Gastroesophageal sphincter (tissue), 4 donors: ENCODE measurements around the gene MYL3. TPM values are rescaled to one million over a fixed set of nuclear protein-coding genes. Genes with fewer than 3 reads are reported as not detected.

ENCODE experiments used
- ATAC-seq: fragments of 150-250 bp; one replicate; pipeline ENCODE4 v1.9.1; 2016; ENCODE audit warnings: mild to moderate bottlenecking, moderate library complexity
- H3K27ac ChIP-seq, 4 donors: fragments of 200-600 bp; sonication (generic) in 3 of 4; 1 replicate in 3 of 4; 2 replicates in 1 of 4; pipeline ENCODE4 v1.5.1; 2016 to 2019
- H3K27me3 ChIP-seq: fragments of 200-600 bp; sonication (generic); one replicate; pipeline ENCODE4 v1.5.1; 2019
- H3K36me3 ChIP-seq, 2 donors: fragments of 200-600 bp; sonication (generic); one replicate each; pipeline ENCODE4 v1.5.1; 2019; ENCODE audit warnings: control low read depth in 1 of 2
- H3K4me1 ChIP-seq, 3 donors: fragments of 200-600 bp; sonication (generic); 1 replicate in 2 of 3; 2 replicates in 1 of 3; pipeline ENCODE4 v1.5.1; 2016 to 2019; ENCODE audit warnings: control low read depth in 2 of 3
- H3K4me3 ChIP-seq, 2 donors: fragments of 200-600 bp; sonication (generic); one replicate each; pipeline ENCODE4 v1.5.1; 2019; ENCODE audit warnings: mild to moderate bottlenecking in 1 of 2, moderate library complexity in 1 of 2
- H3K9me3 ChIP-seq, 3 donors: fragments of 200-600 bp; sonication (generic); one replicate each; pipeline ENCODE4 v1.5.1; 2017 to 2019; ENCODE audit warnings: control low read depth in 2 of 3
- EP300 ChIP-seq: sonication (generic); formaldehyde crosslinking; IDR thresholded peaks from one replicate; pipeline ENCODE4 v1.6.1; 2017; ENCODE audit warnings: antibody characterized with exemption, mild to moderate bottlenecking
- POLR2A ChIP-seq, 2 donors: fragments of 450-650 bp; IDR thresholded peaks; one replicate each; pipeline ENCODE4 v1.6.1; 2017; ENCODE audit warnings: antibody characterized with exemption in 2 of 2, mild to moderate bottlenecking in 2 of 2, moderate library complexity in 1 of 2
- POLR2AphosphoS5 ChIP-seq: sonication (generic); formaldehyde crosslinking; IDR thresholded peaks from one replicate; pipeline ENCODE4 v1.6.1; 2017; ENCODE audit warnings: antibody characterized with exemption
- WGBS, 2 donors: methylation state at CpG; one replicate each; pipeline ENCODE4 v1.1.5; 2018; ENCODE audit warnings: low coverage in 1 of 2; 5-methylcytosine and 5-hydroxymethylcytosine counted together
- total RNA-seq, 4 donors: library from RNA; depleted of rRNA; stranded (reverse); fragments of >200 nt; gene quantifications; one replicate each; pipeline ENCODE4 v1.1.0, GENCODE V29; 2016
- TF ChIP-seq, protein P1 (sequence below), 4 experiments: fragments of 200-600 bp in 2 of 4; fragments of 450-650 bp in 2 of 4; sonication (generic) in 1 of 4; IDR thresholded peaks; one replicate each; pipeline ENCODE4 v1.5.1; 2017 to 2019; ENCODE audit warnings: antibody characterized with exemption in 4 of 4, mild to moderate bottlenecking in 2 of 4, moderate library complexity in 2 of 4

The MYL3 gene
- total RNA-seq, 4 donors from 2014 or later: 2.6 to 5.3 (median 4.2) TPM

DNA sequence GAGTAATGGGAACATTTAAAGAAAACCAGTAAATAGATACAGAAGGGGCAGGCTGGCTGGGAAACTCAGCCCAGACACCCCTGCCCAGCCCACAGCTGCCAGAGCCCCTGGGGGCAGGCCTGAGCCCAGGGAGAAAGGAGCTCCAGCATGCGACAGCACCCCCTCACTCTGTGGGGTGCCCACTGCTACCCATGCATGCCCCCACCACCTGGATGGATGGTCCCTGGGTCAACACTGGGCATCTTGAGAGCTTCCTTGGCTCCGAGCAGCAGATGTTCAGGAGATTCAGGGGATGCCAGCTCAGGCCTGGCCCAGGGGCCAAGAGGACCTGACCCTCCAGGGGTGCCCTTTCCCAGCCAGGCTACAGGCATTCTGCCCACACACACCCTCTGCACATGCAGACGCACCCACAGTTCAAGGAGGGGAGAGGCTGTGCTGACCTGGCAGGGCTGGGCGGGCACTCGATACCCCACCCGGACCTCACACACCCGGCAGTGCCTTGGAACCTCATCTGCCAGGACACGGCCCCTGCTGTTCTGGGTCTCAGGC, 45.8 kb upstream of the MYL3 start:
- Histone ChIP-seq H3K27me3 (peaks cover 24% of the 10 kb centered on the region), H3K36me3 (no peaks in the 10 kb centered on the region), H3K9me3 (no peaks in the 10 kb centered on the region), H3K4me1 (peaks cover 0 to 34% (median 13%) of the 10 kb centered on the region in 3 donors), H3K4me3 (no peak overlapping the region), H3K27ac (no peak overlapping the region)
- no peak for ATAC-seq
- WGBS, 2 donors: 50% methylated on average over 1 of the region's 8 CpGs; no CpG with 5 or more reads in 1 of the 2 donors
- TF ChIP-seq POLR2AphosphoS5 (no peak), EP300 (no peak), POLR2A (IDR thresholded peaks at IDR 0.05) (no peak)
- TF ChIP-seq, protein P1, sequence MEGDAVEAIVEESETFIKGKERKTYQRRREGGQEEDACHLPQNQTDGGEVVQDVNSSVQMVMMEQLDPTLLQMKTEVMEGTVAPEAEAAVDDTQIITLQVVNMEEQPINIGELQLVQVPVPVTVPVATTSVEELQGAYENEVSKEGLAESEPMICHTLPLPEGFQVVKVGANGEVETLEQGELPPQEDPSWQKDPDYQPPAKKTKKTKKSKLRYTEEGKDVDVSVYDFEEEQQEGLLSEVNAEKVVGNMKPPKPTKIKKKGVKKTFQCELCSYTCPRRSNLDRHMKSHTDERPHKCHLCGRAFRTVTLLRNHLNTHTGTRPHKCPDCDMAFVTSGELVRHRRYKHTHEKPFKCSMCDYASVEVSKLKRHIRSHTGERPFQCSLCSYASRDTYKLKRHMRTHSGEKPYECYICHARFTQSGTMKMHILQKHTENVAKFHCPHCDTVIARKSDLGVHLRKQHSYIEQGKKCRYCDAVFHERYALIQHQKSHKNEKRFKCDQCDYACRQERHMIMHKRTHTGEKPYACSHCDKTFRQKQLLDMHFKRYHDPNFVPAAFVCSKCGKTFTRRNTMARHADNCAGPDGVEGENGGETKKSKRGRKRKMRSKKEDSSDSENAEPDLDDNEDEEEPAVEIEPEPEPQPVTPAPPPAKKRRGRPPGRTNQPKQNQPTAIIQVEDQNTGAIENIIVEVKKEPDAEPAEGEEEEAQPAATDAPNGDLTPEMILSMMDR (IDR thresholded peaks at IDR 0.05): no peak

DNA sequence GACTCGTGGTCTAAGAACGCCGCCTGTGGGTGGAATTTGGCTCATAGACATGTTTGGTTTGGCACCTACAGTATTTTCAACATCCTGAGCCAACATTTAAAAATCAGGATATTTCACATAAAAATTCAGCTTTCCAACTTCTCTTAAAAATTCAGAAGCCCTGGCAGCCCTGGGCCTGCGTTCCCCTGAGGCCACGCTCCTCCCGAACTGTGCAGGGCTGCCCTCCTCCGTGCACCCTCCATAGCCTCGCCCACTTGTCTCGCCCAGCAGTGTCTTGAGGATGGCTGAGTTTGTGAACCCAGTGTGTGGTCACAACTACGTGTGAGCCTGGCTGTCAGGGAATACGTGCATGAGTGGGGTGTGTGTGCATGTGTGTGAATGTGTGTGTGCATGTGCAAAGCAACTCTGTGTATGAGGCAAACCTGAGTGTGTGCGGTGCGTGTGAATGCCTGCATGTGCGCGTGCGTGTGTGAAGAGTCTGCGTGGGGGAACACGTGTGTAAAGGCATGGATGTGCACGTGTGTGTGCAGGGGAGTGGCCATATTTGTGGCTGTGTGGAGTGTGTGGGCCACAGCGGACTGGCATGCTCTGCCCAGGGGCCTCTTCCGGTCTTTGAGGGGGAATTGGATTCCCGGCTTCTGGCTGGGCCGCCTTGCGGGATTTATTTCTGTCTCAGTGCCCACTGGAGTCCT, 45.2 kb upstream of the MYL3 start:
- H3K9me3 ChIP-seq: no peaks in the 10 kb centered on the region
- H3K4me3 ChIP-seq: no peak overlapping the region
- peaks cover 24% of the 10 kb centered on the region for H3K27me3 ChIP-seq
- WGBS, 2 donors: 39 to 58% methylated on average over 6 to 23 of the region's 24 CpGs
- TF ChIP-seq, protein P1 (IDR thresholded peaks at IDR 0.05): peak in 1 of 4 experiments; percentile 24
- TF ChIP-seq EP300: no peak
- ATAC-seq: no peak
- H3K27ac ChIP-seq: no peak overlapping the region
- H3K4me1 ChIP-seq: peaks cover 0 to 27% (median 13%) of the 10 kb centered on the region in 3 donors
- no peaks in the 10 kb centered on the region for H3K36me3 ChIP-seq

DNA sequence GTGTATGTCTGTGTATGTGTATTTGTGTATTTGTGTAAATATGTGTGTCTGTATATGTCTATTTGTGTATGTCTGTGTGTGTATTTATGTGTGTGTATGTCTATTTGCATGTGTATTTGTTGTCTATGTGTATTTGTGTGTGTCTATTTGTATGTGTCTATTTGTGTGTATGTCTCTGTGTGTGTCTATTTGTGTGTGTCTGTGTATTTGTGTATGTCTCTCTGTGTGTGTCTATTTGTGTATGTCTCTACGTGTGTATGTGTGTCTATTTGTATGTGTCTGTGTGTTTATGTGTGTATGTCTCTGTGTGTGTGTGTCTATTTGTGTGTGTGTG, 44.7 kb upstream of the MYL3 start:
- peaks cover 24% of the 10 kb centered on the region for H3K27me3 ChIP-seq
- H3K27ac ChIP-seq: no peak overlapping the region
- WGBS, 2 donors: 22 to 36% methylated on average over 1 of the region's 1 CpG
- no peaks in the 10 kb centered on the region for H3K9me3 ChIP-seq
- no peaks in the 10 kb centered on the region for H3K36me3 ChIP-seq
- ATAC-seq: no peak
- H3K4me3 ChIP-seq: no peak overlapping the region
- no peak for TF ChIP-seq EP300
- TF ChIP-seq POLR2A (IDR thresholded peaks at IDR 0.05): no peak
- no peak for TF ChIP-seq POLR2AphosphoS5
- H3K4me1 ChIP-seq: peaks cover 0 to 22% (median 13%) of the 10 kb centered on the region in 3 donors

DNA sequence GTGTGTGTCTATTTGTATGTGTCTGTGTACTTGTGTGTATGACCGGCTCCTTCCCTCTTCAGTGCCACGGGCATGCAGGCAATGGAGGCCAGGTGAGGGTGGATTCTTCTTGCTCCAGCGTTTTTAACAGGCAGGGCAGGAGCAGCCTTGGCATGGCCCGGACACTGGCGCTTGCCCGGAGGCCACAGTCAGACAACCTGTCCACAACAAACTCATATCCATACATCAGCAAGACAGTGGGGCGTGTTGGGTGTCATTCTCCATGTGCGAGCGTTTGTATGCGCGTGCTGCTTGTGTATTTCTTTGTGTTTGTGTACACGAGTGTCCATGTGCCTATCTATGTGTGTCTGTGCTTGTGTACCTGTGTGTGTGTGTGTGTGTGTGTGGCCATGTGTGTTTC, 44.0 kb upstream of the MYL3 start:
- Histone ChIP-seq H3K4me1 (peaks cover 0 to 21% (median 13%) of the 10 kb centered on the region in 3 donors), H3K27me3 (peaks cover 24% of the 10 kb centered on the region), H3K4me3 (no peak overlapping the region), H3K9me3 (no peaks in the 10 kb centered on the region), H3K36me3 (no peaks in the 10 kb centered on the region), H3K27ac (no peak overlapping the region)
- ATAC-seq: no peak
- 69 to 74% methylated on average over 4 to 8 of the region's 12 CpGs for WGBS, 2 donors
- TF ChIP-seq EP300: no peak
- no peak for TF ChIP-seq POLR2A (IDR thresholded peaks at IDR 0.05)
- no peak for TF ChIP-seq POLR2AphosphoS5
- TF ChIP-seq, protein P1 (IDR thresholded peaks at IDR 0.05): no peak

DNA sequence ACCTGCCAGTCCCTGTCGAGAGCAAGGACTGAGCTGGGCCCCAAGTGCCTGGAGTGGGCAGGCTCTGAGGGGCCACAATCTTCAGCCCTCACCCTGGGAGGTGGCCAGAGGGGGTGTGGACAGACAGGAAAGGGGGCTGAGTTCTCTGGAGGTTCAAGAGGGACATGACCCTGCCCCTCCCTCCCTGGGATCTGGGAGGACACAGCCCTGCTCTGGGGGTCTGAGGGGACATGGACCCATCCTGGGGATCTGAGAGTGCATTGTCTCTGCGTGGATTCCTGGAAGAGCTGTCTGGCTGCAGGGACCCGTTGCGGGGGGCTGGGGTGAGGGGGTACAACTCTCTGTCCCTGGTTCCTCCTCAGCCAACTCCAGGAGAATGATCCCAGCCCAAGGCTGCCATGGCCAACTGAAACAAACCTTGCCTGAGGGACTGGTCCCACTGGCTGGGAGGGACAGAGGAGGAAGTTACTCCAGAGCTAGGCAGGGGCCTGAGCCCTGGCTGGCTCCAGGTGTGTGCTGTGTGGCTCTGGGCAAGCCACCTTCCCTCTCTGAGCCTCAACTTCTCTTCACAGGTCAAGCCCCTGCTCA, 43.3 kb upstream of the MYL3 start:
- Histone ChIP-seq H3K27me3 (peaks cover 24% of the 10 kb centered on the region), H3K4me1 (peaks cover 0 to 21% (median 13%) of the 10 kb centered on the region in 3 donors), H3K27ac (no peak overlapping the region), H3K9me3 (no peaks in the 10 kb centered on the region), H3K4me3 (no peak overlapping the region), H3K36me3 (no peaks in the 10 kb centered on the region)
- 40% methylated on average over 1 of the region's 4 CpGs; no CpG with 5 or more reads in 1 of the 2 donors for WGBS, 2 donors
- TF ChIP-seq POLR2A (IDR thresholded peaks at IDR 0.05): no peak
- no peak for TF ChIP-seq EP300
- TF ChIP-seq, protein P1 (IDR thresholded peaks at IDR 0.05): no peak
- no peak for TF ChIP-seq POLR2AphosphoS5
- no peak for ATAC-seq
